Nephron progenitor cell (in vitro differentiated cells): ENCODE measurements around the gene UBXN11.
"Not testable (repeated sequence)": the region's sequence is repeated elsewhere in the genome, so short reads cannot be mapped to it uniquely, and the experiment has no call there.

Experiments
- DNase-seq: peaks from one replicate; pipeline ENCODE4 v3.0.0; 2021
- H3K27ac Mint-ChIP-seq: 2 replicates; pipeline ENCODE4 v1.8.0; 2021; ENCODE audit warnings: mild to moderate bottlenecking, moderate library complexity, mixed read lengths
- H3K27me3 Mint-ChIP-seq: 2 replicates; pipeline ENCODE4 v1.8.0; 2021; ENCODE audit warnings: mild to moderate bottlenecking, low read depth, mixed read lengths; ENCODE audit not compliant: poor library complexity
- H3K36me3 Mint-ChIP-seq: 2 replicates; pipeline ENCODE4 v1.8.0; 2021; ENCODE audit warnings: low read depth, mixed read lengths
- H3K4me1 Mint-ChIP-seq: 2 replicates; pipeline ENCODE4 v1.8.0; 2021; ENCODE audit warnings: mixed read lengths
- H3K4me3 Mint-ChIP-seq: 2 replicates; pipeline ENCODE4 v1.8.0; 2021; ENCODE audit warnings: mild to moderate bottlenecking, moderate library complexity, mixed read lengths
- H3K9me3 Mint-ChIP-seq: 2 replicates; pipeline ENCODE4 v1.8.0; 2021; ENCODE audit warnings: mild to moderate bottlenecking, moderate library complexity, mixed read lengths
- TF ChIP-seq, protein P1 (sequence below): fragments of 200-600 bp; sonication (generic); IDR thresholded peaks from 2 replicates; pipeline ENCODE4 v1.5.0; 2021; ENCODE audit warnings: antibody characterized with exemption

UBXN11 gene

DNA sequence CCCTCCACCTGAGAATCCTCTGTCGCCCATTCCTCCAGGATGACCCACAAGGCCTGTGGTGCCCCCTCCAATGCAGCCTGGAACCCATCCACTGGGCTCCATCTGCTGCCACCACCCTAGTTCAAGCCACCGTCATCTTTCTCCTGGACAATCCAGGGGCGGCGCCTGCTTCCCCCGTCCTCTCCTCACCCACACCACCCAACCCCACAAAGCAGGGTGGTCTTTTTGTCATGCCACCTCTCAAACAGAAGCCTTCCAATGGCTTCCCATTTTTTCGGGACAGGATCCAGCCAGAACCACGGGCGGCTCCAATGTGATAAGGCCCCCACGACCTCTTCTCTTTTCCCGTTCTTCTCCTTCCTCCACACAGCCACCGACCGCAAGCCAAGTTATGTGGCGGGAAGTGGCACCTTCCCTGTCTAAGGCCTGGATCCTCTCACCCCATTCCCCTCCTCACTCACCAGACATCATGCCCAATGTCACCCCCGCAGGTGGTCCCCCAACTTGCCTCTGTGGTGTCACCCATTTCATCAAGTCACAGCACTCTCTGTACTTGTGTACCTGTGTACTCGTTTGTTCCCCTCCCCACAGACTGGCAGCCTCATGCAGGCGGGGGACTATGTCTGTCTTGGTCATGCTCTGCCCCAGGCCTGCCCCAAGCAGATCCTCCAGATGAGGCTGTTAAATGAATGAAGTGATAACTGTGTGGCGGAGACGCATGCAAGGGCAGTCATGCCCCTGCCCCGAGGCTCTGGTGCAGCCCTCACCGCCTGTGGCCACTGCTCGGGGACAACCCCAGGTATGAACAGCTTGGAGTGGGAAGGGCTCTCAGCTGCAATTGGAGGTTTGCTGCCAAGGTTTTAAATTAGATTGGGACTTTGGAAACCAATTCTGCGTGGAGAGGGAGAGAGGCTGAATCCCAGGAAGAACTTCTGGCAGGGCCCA lies 11.0 kb downstream of the UBXN11 start:
- Mint-ChIP-seq H3K36me3 (peaks cover 24% of the 10 kb centered on the region), H3K4me1 (peaks cover 67% of the 10 kb centered on the region), H3K4me3 (no peak overlapping the region), H3K27ac (no peak overlapping the region), H3K9me3 (no peaks in the 10 kb centered on the region), H3K27me3 (peaks cover 3% of the 10 kb centered on the region)
- TF ChIP-seq, protein P1, sequence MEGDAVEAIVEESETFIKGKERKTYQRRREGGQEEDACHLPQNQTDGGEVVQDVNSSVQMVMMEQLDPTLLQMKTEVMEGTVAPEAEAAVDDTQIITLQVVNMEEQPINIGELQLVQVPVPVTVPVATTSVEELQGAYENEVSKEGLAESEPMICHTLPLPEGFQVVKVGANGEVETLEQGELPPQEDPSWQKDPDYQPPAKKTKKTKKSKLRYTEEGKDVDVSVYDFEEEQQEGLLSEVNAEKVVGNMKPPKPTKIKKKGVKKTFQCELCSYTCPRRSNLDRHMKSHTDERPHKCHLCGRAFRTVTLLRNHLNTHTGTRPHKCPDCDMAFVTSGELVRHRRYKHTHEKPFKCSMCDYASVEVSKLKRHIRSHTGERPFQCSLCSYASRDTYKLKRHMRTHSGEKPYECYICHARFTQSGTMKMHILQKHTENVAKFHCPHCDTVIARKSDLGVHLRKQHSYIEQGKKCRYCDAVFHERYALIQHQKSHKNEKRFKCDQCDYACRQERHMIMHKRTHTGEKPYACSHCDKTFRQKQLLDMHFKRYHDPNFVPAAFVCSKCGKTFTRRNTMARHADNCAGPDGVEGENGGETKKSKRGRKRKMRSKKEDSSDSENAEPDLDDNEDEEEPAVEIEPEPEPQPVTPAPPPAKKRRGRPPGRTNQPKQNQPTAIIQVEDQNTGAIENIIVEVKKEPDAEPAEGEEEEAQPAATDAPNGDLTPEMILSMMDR: no peak
- no peak for DNase-seq

DNA sequence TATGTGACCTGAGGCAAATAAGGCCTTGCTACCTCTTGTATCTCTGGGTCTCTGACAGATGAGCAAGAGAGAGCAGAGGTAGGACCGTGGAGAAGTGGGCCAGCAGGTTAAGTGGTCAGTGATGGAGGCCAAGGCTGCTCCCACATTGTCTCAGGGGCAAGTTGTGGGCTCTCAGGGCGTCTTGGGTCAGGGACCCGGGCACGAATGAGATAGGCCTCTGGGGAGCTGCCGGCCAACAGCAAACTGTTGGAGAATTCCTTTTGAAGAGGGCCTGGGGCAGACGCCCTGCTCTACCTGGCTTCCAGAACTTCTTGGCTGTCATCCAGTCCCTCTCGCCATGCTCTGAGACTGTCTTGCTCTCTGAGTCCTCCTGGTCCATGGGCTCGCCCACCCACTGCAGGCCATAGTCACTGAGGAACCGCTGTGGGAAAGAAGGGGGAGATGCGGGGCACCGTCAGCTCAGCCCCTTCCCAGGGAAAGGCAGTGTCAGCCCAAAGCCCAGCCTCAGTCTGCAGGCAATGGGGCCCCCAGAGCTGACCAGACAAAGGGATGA lies 12.4 kb downstream of the UBXN11 start:
- Mint-ChIP-seq H3K36me3 (peaks cover 24% of the 10 kb centered on the region), H3K9me3 (no peaks in the 10 kb centered on the region), H3K27ac (no peak overlapping the region), H3K27me3 (peaks cover 3% of the 10 kb centered on the region), H3K4me1 (peaks cover 75% of the 10 kb centered on the region), H3K4me3 (no peak overlapping the region)
- DNase-seq: no peak
- TF ChIP-seq, protein P1: no peak

DNA sequence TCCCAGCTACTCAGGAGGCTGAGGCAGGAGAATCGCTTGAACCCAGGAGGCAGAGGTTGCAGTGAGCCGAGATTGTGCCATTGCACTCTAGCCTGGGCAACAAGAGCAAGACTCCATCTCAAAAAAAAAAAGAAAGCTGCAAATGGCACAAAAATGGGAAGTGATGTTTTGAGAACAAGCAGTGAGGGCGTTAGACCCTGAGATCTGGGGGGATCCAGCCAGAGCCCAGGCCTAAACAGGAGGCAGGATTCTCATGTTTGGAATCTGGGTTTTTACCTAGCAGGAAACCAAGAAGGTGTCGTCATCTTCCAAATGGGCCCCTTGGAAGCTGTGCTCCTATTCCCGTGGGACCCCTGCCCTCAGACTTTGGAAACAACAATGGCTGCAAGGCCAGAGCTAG lies 13.7 kb downstream of the UBXN11 start:
- not testable (repeated sequence) for H3K4me3 Mint-ChIP-seq, H3K27ac Mint-ChIP-seq, DNase-seq, H3K27me3 Mint-ChIP-seq, H3K9me3 Mint-ChIP-seq
- Mint-ChIP-seq H3K4me1 (peaks cover 78% of the 10 kb centered on the region), H3K36me3 (peaks cover 24% of the 10 kb centered on the region)

DNA sequence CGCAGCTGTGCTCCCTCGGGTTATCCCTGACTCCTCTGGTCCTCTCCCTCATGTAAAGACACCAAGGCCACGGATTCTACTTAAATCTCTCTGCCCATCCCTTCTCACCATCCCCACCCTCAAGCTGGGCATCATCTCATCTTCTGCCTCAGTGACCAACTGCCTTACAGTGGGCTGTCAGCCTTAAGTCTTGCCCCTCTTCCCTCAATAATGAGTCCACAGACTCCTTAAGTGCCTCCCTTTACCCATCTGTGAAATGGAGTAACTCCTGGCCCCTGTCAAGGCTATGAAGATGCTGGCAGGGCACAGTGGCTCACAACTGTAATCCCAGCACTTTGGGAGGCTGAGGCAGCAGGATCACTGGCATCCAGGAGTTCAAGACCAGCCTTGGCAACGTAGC lies 14.5 kb downstream of the UBXN11 start:
- Mint-ChIP-seq H3K4me3 (peak overlapping the region; percentile 14), H3K4me1 (peaks cover 86% of the 10 kb centered on the region), H3K36me3 (peaks cover 24% of the 10 kb centered on the region), H3K9me3 (no peaks in the 10 kb centered on the region), H3K27me3 (peaks cover 3% of the 10 kb centered on the region), H3K27ac (no peak overlapping the region)
- no peak for DNase-seq
- TF ChIP-seq, protein P1: no peak

DNA sequence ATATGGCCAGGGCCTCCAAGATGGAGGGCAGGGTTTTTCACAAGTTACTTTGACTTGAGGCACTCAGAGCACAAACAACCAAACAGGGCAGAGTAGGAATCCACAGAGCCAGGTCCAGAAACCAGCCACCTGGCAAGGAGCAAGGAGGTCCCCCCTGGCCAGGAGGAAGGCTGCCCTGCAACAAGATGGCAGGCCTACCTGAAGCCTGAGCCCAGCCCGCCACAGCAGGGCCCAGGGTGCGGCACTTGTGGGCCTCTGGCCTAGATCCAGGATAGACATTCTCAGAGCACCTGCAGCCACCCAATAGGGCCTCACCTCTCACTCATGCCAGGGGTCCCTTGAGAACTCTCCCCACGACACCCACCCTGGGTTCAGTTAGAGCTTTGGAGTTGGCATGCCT lies 15.0 kb downstream of the UBXN11 start:
- Mint-ChIP-seq H3K36me3 (peaks cover 24% of the 10 kb centered on the region), H3K4me1 (peaks cover 88% of the 10 kb centered on the region), H3K27ac (no peak overlapping the region), H3K27me3 (peaks cover 3% of the 10 kb centered on the region), H3K9me3 (no peaks in the 10 kb centered on the region), H3K4me3 (no peak overlapping the region)
- no peak for DNase-seq
- TF ChIP-seq, protein P1: no peak

DNA sequence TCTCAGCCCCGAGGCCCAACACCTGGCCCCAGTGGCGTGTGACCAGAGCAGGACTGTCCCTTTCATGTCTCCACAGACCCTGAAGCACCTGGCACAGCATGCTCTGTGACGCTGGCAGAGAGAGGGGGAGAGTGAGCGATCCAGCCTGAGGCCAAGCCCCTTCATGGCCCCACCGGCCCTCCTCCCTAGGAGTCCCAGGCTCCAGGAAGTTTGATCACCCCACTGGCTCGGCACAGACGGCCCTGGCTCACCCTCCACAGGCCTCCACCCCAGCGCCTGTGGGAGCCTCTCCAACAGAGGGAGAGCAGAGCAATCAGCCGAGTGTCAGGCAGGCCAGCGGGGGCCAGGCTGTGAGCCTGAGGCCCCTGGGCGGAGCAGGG lies 15.6 kb downstream of the UBXN11 start:
- Mint-ChIP-seq H3K27ac (no peak overlapping the region), H3K27me3 (no peaks in the 10 kb centered on the region), H3K4me1 (peaks cover 83% of the 10 kb centered on the region), H3K4me3 (peak overlapping the region; percentile 15), H3K36me3 (peaks cover 19% of the 10 kb centered on the region), H3K9me3 (no peaks in the 10 kb centered on the region)
- TF ChIP-seq, protein P1: no peak
- peak; percentile 9 for DNase-seq
